SK-N-SH (cell line): ENCODE measurements around the gene ANKRD40. TPM values are rescaled to one million over a fixed set of nuclear protein-coding genes. Genes with fewer than 3 reads are reported as not detected.

ENCODE experiments used
- CTCF ChIA-PET: fragments of 300-600, 350-600 bp; formaldehyde crosslinking; extraction: SDS; loops from one replicate; lab custom pipeline; 2021; lab: Yijun Ruan, JAX
- POLR2A ChIA-PET: fragments of 350-600 bp; sonication (Branson Sonifier 250); formaldehyde crosslinking; extraction: SDS; loops from one replicate; lab custom pipeline; 2020; ENCODE audit warnings: antibody characterized with exemption, inconsistent platforms; lab: Yijun Ruan, JAX
- DNase-seq: peaks from one replicate; pipeline ENCODE4 v3.0.0; 2012
- H2AFZ ChIP-seq: fragments of 200-600 bp; sonication (generic); 2 replicates; pipeline ENCODE4 v1.8.1; 2016; ENCODE audit warnings: antibody characterized with exemption, mild to moderate bottlenecking, low read depth
- H3F3A ChIP-seq: fragments of 200-600 bp; sonication (generic); replicated peaks from 2 replicates; pipeline ENCODE3; 2016; ENCODE audit warnings: antibody characterized with exemption, mild to moderate bottlenecking; ENCODE audit not compliant: insufficient read depth
- H3K27ac ChIP-seq, 2 experiments: fragments of 200-500 bp in 1 of 2; fragments of 200-600 bp in 1 of 2; sonication (Bioruptor generic) in 1 of 2; sonication (generic), shearing (Covaris generic) in 1 of 2; 2 replicates each; pipeline versions ENCODE4 v1.5.1 to v1.6.1; 2014 to 2016; ENCODE audit warnings: low read depth in 2 of 2, inconsistent platforms in 1 of 2, low read length in 1 of 2, mild to moderate bottlenecking in 1 of 2, mixed read lengths in 1 of 2
- H3K27me3 ChIP-seq: fragments of 200-600 bp; sonication (generic), shearing (Covaris generic); 2 replicates; pipeline ENCODE4 v1.6.1; 2016; ENCODE audit warnings: mixed run types; ENCODE audit not compliant: insufficient read depth
- H3K36me3 ChIP-seq, 2 experiments: fragments of 200-500 bp in 1 of 2; fragments of 200-600 bp in 1 of 2; sonication (Bioruptor generic) in 1 of 2; sonication (generic) in 1 of 2; replicated peaks in 1 of 2; 2 replicates each; pipeline versions ENCODE3 to v1.5.1; 2014 to 2016; ENCODE audit warnings: low read length in 1 of 2, mild to moderate bottlenecking in 1 of 2; ENCODE audit not compliant: insufficient read depth in 2 of 2, control insufficient read depth in 1 of 2
- H3K4me1 ChIP-seq, 2 experiments: fragments of 200-500 bp in 1 of 2; fragments of 200-600 bp in 1 of 2; sonication (Bioruptor generic) in 1 of 2; sonication (generic), shearing (Covaris generic) in 1 of 2; 2 replicates each; pipeline versions ENCODE4 v1.5.1 to v1.6.1; 2014 to 2016; ENCODE audit warnings: low read depth in 1 of 2, low read length in 1 of 2, mixed run types in 1 of 2; ENCODE audit not compliant: insufficient read depth in 2 of 2, control insufficient read depth in 1 of 2
- H3K4me2 ChIP-seq: fragments of 200-600 bp; sonication (generic), shearing (Covaris generic); 2 replicates; pipeline ENCODE4 v1.6.1; 2017; ENCODE audit warnings: mixed run types
- H3K4me3 ChIP-seq, 2 experiments: fragments of 200-500 bp in 1 of 2; fragments of 200-600 bp in 1 of 2; sonication (Bioruptor generic) in 1 of 2; sonication (generic), shearing (Covaris generic) in 1 of 2; 2 replicates each; pipeline versions ENCODE4 v1.5.1 to v1.8.1; 2014 to 2016; ENCODE audit warnings: low read depth in 2 of 2, inconsistent platforms in 1 of 2, low read length in 1 of 2, mild to moderate bottlenecking in 1 of 2, mixed read lengths in 1 of 2, moderate library complexity in 1 of 2
- H3K79me2 ChIP-seq: fragments of 200-600 bp; sonication (generic); 2 replicates; pipeline ENCODE4 v1.8.1; 2017; ENCODE audit warnings: mild to moderate bottlenecking; ENCODE audit not compliant: insufficient read depth
- H3K9ac ChIP-seq: fragments of 200-600 bp; sonication (generic); 2 replicates; pipeline ENCODE4 v1.6.1; 2017; ENCODE audit warnings: mixed run types
- H3K9me2 ChIP-seq: fragments of 200-600 bp; sonication (generic); 2 replicates; pipeline ENCODE4 v1.6.1; 2017; ENCODE audit warnings: mixed run types
- H3K9me3 ChIP-seq: fragments of 200-600 bp; sonication (generic); 2 replicates; pipeline ENCODE4 v1.6.1; 2017; ENCODE audit warnings: mixed run types, mild to moderate bottlenecking, moderate library complexity
- H4K20me1 ChIP-seq: fragments of 200-600 bp; sonication (generic); 2 replicates; pipeline ENCODE4 v1.6.1; 2017; ENCODE audit warnings: mild to moderate bottlenecking, mixed run types; ENCODE audit not compliant: insufficient read depth
- CHD2 ChIP-seq: fragments of 150-350 bp; IDR thresholded peaks from 2 replicates; pipeline ENCODE4 v1.6.1; 2018; ENCODE audit warnings: low read length; ENCODE audit not compliant: partially characterized antibody
- ELF1 ChIP-seq: IDR thresholded peaks from 2 replicates; pipeline ENCODE4 v1.4.0; 2012
- EP300 ChIP-seq, 2 experiments: IDR thresholded peaks; 2 replicates each; pipeline versions ENCODE4 v1.4.0 to v1.6.1; 2012; ENCODE audit warnings: borderline replicate concordance in 1 of 2, low read depth in 1 of 2, low read length in 1 of 2
- EZH2phosphoT487 ChIP-seq: fragments of 200-600 bp; sonication (generic); IDR thresholded peaks from 2 replicates; pipeline ENCODE4 v1.6.1; 2017; ENCODE audit warnings: low read depth, mixed run types, mild to moderate bottlenecking, antibody characterized with exemption, moderate library complexity, borderline replicate concordance
- FOSL2 ChIP-seq: IDR thresholded peaks from 2 replicates; pipeline ENCODE4 v1.4.0; 2012; ENCODE audit warnings: low read depth, mild to moderate bottlenecking, moderate library complexity, borderline replicate concordance
- JUND ChIP-seq: IDR thresholded peaks from 2 replicates; pipeline ENCODE4 v1.4.0; 2012
- MAX ChIP-seq: IDR thresholded peaks from 2 replicates; pipeline ENCODE4 v1.4.0; 2012; ENCODE audit warnings: low read depth
- MEF2A ChIP-seq: IDR thresholded peaks from 2 replicates; pipeline ENCODE4 v1.4.0; 2012; ENCODE audit warnings: low read depth, borderline replicate concordance
- NRF1 ChIP-seq: IDR thresholded peaks from 2 replicates; pipeline ENCODE4 v1.6.1; 2012; ENCODE audit warnings: low read depth, mild to moderate bottlenecking, low read length
- PBX3 ChIP-seq: IDR thresholded peaks from 2 replicates; pipeline ENCODE4; 2012
- POLR2AphosphoS5 ChIP-seq: IDR thresholded peaks from 2 replicates; pipeline ENCODE4 v1.6.1; 2012; ENCODE audit warnings: low read depth, low read length
- RAD21 ChIP-seq: IDR thresholded peaks from 2 replicates; pipeline ENCODE4 v1.6.1; 2012; ENCODE audit warnings: mild to moderate bottlenecking, low read length
- RCOR1 ChIP-seq: fragments of 150-350 bp; IDR thresholded peaks from 2 replicates; pipeline ENCODE4 v1.6.1; 2017; ENCODE audit warnings: antibody characterized with exemption, low read length
- RFX5 ChIP-seq: IDR thresholded peaks from 2 replicates; pipeline ENCODE4 v1.6.1; 2012; ENCODE audit warnings: mild to moderate bottlenecking, improper control_type of control experiment, low read length
- SIN3A ChIP-seq: IDR thresholded peaks from 2 replicates; pipeline ENCODE4 v1.6.1; 2012; ENCODE audit warnings: low read depth, mild to moderate bottlenecking, low read length, moderate library complexity, borderline replicate concordance
- SMC3 ChIP-seq: IDR thresholded peaks from 2 replicates; pipeline ENCODE4 v1.6.1; 2012; ENCODE audit warnings: low read depth, low read length, improper control_type of control experiment
- TEAD4 ChIP-seq: IDR thresholded peaks from 2 replicates; pipeline ENCODE4 v1.4.0; 2012; ENCODE audit warnings: mild to moderate bottlenecking, borderline replicate concordance; ENCODE audit not compliant: insufficient read depth
- USF2 ChIP-seq: fragments of 150-350 bp; IDR thresholded peaks from 2 replicates; pipeline ENCODE4 v1.6.1; 2017; ENCODE audit warnings: antibody characterized with exemption, low read length, low read depth, borderline replicate concordance
- ZBTB33 ChIP-seq: IDR thresholded peaks from 2 replicates; pipeline ENCODE4 v1.4.0; 2012; ENCODE audit warnings: low read depth, borderline replicate concordance
- WGBS: methylation state at CpG from one replicate; pipeline ENCODE4 v1.1.6; 2017; ENCODE audit warnings: low lambda C conversion rate; 5-methylcytosine and 5-hydroxymethylcytosine counted together
- polyA plus RNA-seq, 3 experiments: library from polyadenylated mRNA; depleted of rRNA; stranded (reverse); fragments of >200 nt; gene quantifications; 2 replicates each; pipeline ENCODE4 v1.2.3, GENCODE V29; 2012

The ANKRD40 gene
- polyA plus RNA-seq, 1 of the 3 experiments (the other 2 are of a cell fraction): 33.6 TPM

- Histone ChIP-seq H3K4me2 (no peak overlapping the region), H3K27ac (no peak overlapping the region), H3K36me3 (peaks cover 0 to 12% of the 10 kb centered on the region in 2 experiments), H3K79me2 (no peaks in the 10 kb centered on the region), H3K9me2 (no peaks in the 10 kb centered on the region)
- CTCF ChIA-PET: interaction anchor here (1.0 to 21.2 kb wide), 12 partner anchors 8 to 137 kb away, joined by 3 to 799 read pairs (median 4); partner anchors contain the start of genes ABCC3, CACNA1G and SPATA20
- DNase-seq: no peak
- TF ChIP-seq ELF1 (no peak), RAD21 (no peak), SIN3A (no peak), ZBTB33 (no peak), MEF2A (no peak), FOSL2 (no peak), USF2 (no peak), EP300 (IDR thresholded peaks at IDR 0.05; ENCODE audit: borderline replicate concordance in 1 of 2, low read depth in 1 of 2, low read length in 1 of 2) (no peak), JUND (no peak), TEAD4 (no peak), CHD2 (no peak), PBX3 (no peak), NRF1 (no peak), POLR2AphosphoS5 (no peak), SMC3 (no peak), RFX5 (no peak), RCOR1 (no peak), MAX (no peak), EZH2phosphoT487 (no peak)
- TF ChIP-seq, all 33 proteins: peak for 0
- H3K27me3 ChIP-seq: no peaks in the 10 kb centered on the region
- H4K20me1 ChIP-seq: no peaks in the 10 kb centered on the region
- no peak overlapping the region for H2AFZ ChIP-seq
- no peak overlapping the region for H3K4me3 ChIP-seq
- H3K9ac ChIP-seq: no peak overlapping the region
- H3K4me1 ChIP-seq: peaks cover 21% of the 10 kb centered on the region in 2 experiments; a peak in 3 of 4 replicates
- WGBS: 98% methylated on average over 24 of the region's 28 CpGs
- peaks cover 29% of the 10 kb centered on the region for H3F3A ChIP-seq
- POLR2A ChIA-PET: interaction anchor here (1.4 kb wide), 1 partner anchor 142 kb away, joined by 4 read pairs; no protein-coding TSS in a partner anchor
- no peaks in the 10 kb centered on the region for H3K9me3 ChIP-seq
Observed at GRCh38 chr17:50683434-50684287, 24.1 kb downstream of the ANKRD40 start.
